Keratinocyte (primary cell): ENCODE results near the gene TBCE.
"Not testable (repeated sequence)": the region's sequence is repeated elsewhere in the genome, so short reads cannot be mapped to it uniquely, and the experiment has no call there.

Experiments
- CTCF ChIP-seq, 3 experiments: IDR thresholded peaks in 1 of 3; conservative IDR thresholded peaks in 1 of 3; optimal IDR thresholded peaks in 1 of 3; 2 replicates in 2 of 3; 3 replicates in 1 of 3; pipeline versions ENCODE3 to v1.5.1; 2011; ENCODE audit warnings: low read length in 3 of 3, mild to moderate bottlenecking in 3 of 3, moderate library complexity in 2 of 3, control low read depth in 1 of 3, inconsistent platforms in 1 of 3; ENCODE audit not compliant: insufficient read depth in 2 of 3; ENCODE audit errors: extremely low read depth in 1 of 3
- EZH2 ChIP-seq: IDR thresholded peaks from one replicate; pipeline ENCODE4 v1.6.1; 2012; ENCODE audit warnings: inconsistent platforms, mild to moderate bottlenecking, low read length, moderate library complexity

GRCh38 chr1:235378134-235378735, 11.0 kb downstream of the TBCE start:
- not testable (repeated sequence) for TF ChIP-seq CTCF (optimal IDR thresholded peaks at IDR 0.05 in 1 of 3, IDR thresholded peaks at IDR 0.05 in 1 of 3, conservative IDR thresholded peaks at IDR 0.05 in 1 of 3; ENCODE audit: extremely low read depth in 1 of 3, insufficient read depth in 2 of 3, low read length in 3 of 3); EZH2
